Right lobe of liver (tissue), 4 donors: ENCODE measurements around the gene ZNF521.

Experiments
- POLR2A ChIP-seq: fragments of 450-650 bp; IDR thresholded peaks from one replicate; pipeline ENCODE4 v1.6.1; 2017; ENCODE audit warnings: antibody characterized with exemption, mild to moderate bottlenecking
- TF ChIP-seq, protein P1 (sequence below), 4 donors: fragments of 200-600 bp in 3 of 4; fragments of 450-650 bp in 1 of 4; IDR thresholded peaks; one replicate each; pipeline versions ENCODE4 v1.5.1 to v1.8.0; 2016 to 2022; ENCODE audit warnings: antibody characterized with exemption in 4 of 4, mild to moderate bottlenecking in 2 of 4
- donor health status: DM: no; HTN: no; CAD: no.
- donor health status: DM: no; HTN: no; CAD: no.
- donor health status: DM: no; HTN: yes; CAD: no.

DNA sequence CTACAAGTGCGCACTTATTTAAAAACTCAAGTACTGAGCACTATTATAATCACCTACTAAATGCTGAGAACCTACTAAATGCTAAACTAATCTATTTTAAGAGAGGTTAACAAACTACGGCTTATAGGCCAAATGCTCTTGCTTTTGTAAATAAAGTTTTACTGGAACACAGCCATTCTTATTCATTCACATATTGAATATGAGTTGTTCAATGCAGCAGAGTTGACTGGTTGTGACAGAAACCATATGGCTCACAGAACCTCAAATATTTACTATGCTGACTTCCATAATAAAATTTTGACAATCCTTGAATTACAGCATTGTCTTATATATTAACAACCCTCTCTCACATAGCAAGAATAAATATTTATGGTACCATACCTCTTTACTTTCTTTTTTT, 103.2 kb downstream of the ZNF521 start:
- TF ChIP-seq, protein P1, sequence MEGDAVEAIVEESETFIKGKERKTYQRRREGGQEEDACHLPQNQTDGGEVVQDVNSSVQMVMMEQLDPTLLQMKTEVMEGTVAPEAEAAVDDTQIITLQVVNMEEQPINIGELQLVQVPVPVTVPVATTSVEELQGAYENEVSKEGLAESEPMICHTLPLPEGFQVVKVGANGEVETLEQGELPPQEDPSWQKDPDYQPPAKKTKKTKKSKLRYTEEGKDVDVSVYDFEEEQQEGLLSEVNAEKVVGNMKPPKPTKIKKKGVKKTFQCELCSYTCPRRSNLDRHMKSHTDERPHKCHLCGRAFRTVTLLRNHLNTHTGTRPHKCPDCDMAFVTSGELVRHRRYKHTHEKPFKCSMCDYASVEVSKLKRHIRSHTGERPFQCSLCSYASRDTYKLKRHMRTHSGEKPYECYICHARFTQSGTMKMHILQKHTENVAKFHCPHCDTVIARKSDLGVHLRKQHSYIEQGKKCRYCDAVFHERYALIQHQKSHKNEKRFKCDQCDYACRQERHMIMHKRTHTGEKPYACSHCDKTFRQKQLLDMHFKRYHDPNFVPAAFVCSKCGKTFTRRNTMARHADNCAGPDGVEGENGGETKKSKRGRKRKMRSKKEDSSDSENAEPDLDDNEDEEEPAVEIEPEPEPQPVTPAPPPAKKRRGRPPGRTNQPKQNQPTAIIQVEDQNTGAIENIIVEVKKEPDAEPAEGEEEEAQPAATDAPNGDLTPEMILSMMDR (IDR thresholded peaks at IDR 0.05) = no peak
- no peak for TF ChIP-seq POLR2A
